GM19025 (cell line): ENCODE measurements around the gene PLEKHA7.
"Not testable (repeated sequence)": the region's sequence is repeated elsewhere in the genome, so short reads cannot be mapped to it uniquely, and the experiment has no call there.

Experiments
- ATAC-seq: cut with Tn5 transposase; IDR thresholded peaks from one replicate; pipeline ENCODE4 v1.9.1; 2021; ENCODE audit warnings: mild to moderate bottlenecking, low read depth, moderate library complexity; ENCODE audit not compliant: unreplicated experiment

PLEKHA7 gene

DNA sequence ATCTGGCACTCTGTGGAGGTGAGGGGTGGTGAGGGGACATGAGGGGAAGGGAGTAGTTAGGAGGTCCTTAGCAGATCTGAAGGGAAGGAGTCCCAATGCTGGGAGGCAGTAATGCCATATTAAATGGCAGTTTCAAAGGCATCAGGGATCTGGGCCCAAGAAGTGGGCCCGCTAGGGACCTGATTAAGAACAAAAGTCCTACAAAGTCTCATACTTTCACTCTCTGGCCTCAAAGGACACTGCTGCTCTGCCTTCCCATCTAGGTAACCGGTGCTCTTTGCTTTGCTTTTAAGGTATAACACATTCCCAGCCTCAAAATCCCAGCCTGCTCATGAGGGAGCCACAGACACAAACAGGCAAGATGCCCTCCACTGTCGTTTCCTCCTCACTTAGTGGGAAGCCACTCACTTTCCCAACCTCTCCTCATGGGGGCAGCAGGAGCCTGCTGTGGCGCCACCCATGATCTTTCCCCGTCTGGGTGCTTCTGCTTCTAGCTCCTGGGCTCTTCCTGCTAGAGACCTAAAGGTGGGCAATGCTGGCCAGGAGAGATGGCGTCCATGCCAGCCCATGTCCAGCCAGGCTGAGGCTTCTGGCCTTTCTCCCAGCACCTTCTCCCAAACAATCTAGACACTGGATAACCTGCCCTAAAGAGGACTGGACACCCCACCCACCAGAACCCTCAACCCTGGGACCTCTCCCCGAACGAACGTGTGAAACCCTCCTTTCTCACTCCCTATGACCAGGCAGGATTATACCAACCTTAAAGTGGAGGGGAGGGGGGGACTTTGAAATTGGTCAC lies 68.3 kb downstream of the PLEKHA7 start:
- peak; percentile 58 for ATAC-seq

- no peak for ATAC-seq
Observed at GRCh38 chr11:16942911-16943310, 71.3 kb downstream of the PLEKHA7 start.

GRCh38 chr11:16942342-16942741 lies 71.9 kb downstream of the PLEKHA7 start:
- no peak for ATAC-seq

DNA sequence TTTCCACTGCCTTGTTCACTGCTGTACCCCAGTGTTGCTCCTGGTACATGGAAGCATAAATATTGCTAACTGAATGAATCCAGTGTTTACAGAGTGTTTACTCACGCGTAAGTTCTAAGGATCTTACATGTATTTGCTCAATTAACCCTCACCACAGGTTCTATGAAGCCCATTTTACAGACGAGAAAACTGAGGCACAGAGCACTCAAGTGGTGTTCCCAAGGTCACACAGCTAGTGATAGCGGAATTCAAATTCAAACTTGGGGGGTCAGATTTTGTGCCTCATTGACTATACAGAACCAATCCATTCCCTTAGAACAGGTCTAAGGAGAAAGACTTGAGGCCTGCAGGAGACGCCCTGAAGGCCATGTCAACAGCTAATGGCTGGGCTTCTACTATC lies 72.3 kb downstream of the PLEKHA7 start:
- no peak for ATAC-seq

GRCh38 chr11:16938061-16938460 lies 76.2 kb downstream of the PLEKHA7 start:
- no peak for ATAC-seq

- no peak for ATAC-seq
Observed at GRCh38 chr11:16936643-16937042, 77.6 kb downstream of the PLEKHA7 start.

DNA sequence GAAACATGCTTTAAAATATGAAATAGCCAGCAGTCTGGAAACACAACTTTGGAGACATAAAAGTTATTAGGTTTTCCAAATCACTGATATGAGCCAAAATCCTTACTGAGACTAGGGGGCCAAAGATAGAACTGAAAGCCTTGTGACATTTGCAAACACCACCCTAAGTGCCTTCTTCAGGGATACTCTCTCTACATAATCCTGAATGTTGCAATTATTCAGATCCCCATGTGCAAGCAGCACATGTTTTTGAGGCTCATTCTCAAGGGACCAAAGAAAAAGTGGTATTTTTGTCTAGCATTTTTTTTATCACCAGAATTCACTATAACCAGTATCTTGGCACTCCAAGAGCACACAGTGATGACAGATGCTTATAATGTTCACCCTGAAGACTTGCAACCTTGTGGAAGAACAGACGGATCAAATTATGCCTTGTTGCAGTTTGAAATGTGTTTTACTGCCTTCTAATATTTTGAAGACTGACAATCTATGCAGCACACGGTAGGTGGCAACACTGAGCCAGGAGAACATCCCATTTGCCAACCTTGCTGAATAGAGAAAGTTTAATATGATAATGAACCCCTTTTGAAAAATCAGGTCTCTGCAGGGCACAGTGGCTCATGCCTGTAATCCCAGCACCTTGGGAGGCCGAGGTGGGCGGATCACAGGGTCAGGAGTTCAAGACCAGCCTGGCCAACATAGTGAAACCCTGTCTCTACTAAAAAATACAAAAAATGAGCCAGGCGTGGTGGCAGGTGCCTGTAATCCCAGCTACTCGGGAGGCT lies 78.5 kb downstream of the PLEKHA7 start:
- ATAC-seq = no peak

DNA sequence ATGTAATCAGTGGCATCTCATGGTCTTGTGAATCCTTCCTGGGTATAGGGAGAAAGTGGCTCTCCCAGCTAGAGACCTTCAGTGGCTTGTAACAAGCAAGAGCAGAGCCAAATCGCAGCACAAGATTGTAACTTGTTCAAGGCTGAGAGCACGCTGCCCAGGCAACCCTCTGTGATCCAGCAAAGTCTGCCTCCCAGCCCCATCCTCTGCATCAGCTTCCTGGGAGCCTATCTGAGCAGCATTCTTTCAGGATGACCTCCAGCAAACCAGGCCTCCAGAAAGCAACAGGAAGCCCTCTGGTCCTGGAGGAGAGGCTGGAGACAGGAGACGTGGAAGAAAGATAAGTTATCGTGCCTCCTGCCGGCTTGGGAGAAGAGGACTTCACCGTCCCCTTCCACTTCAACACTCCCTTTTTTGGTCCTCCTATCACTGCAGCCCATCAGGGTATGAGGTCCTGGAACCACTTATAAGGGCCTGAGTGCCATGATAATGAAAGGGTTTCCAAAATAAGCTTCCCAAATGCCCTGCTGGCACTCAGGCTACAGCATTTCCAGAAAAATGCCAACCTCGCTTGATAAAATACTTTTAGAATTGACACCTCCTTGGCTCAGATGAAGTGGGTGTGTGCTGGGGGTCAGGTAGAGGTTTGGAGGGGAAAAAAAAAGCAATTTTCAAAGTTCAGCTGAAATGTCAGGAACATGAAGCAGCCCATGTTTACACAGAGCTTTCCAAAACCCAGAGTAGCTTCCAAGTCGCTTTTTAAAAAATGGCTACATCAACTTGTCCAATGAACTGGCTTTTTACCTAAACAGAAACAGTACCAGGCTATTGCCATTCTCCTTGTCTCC lies 80.2 kb downstream of the PLEKHA7 start:
- no peak for ATAC-seq

GRCh38 chr11:16933291-16933690 lies 80.9 kb downstream of the PLEKHA7 start:
- no peak for ATAC-seq

DNA sequence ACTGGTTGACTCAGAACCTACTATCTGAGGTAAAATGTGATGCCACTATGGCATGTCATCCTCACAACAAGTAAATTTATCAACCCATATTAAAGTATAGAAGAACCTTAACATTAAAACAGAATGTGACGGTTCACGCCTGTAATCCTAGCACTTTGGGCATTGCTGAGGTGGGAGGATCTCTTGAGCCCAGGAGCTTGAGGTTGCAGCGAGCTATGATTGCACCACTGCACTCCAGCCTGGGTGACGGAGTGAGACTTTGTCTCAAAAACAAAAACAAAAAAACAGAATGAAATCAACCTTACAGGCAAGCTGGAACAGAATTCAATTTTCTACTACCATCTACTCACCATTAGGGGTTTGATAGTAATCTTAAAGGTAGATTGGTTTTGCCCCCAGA lies 86.2 kb downstream of the PLEKHA7 start:
- no peak for ATAC-seq

DNA sequence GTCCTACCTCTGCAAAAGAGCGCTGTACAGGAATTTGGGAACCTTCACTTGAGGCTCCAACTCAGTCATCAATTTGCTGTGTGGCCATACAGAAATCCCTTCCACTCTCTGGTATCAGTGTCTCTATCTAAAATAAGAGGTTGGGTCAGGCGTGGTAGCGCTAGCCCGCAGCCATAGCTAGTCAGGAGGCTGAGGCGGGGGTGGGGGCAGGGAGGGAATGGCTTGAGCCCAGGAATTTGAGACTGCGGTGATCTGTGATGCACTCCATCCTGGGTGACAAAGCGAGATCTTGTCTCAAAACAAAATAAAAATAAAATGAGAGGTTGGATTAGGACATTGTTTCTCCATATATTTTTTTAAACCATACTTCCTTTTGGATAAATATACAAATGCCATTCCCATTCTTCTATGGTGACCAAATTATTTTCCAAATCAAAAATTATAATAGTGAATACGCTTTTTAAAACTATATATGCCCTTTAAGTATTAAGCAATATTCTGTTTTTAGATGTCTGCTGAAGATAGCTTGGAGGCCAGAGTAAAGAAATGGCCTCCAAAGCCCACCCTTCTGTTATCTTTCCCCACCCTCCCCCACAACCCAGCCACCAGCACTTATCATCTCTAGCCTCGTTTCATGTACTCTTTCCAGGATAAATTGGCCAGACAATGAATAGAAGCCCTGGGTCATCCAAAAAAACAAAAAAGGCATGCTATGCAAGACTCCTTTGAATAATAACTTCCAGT lies 87.2 kb downstream of the PLEKHA7 start:
- no peak for ATAC-seq

DNA sequence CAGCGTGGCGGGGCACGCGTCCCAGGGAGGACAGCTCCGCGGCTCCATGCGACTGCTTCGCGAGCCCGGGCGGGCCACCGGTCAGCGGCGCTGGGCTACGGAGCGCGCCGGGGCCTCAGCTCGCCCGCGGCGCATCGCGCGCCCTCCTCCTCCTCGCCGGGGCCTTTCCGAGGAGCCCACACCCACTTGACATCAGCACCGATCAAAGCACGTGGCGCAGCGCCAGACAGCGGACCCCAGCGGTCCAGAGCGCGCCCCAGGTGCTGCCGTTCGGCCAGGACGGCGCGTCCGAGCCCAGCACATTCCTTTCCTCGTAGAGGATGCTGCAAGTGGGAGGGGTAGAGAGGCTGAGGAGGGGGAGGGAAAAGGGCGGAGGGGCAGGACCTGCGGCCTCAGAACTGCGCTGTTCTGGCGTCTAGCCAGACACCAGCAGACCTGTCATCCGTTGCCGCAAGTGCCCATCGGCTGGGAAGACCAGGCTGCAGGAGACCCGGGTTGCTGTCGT lies 88.6 kb downstream of the PLEKHA7 start:
- ATAC-seq = no peak

DNA sequence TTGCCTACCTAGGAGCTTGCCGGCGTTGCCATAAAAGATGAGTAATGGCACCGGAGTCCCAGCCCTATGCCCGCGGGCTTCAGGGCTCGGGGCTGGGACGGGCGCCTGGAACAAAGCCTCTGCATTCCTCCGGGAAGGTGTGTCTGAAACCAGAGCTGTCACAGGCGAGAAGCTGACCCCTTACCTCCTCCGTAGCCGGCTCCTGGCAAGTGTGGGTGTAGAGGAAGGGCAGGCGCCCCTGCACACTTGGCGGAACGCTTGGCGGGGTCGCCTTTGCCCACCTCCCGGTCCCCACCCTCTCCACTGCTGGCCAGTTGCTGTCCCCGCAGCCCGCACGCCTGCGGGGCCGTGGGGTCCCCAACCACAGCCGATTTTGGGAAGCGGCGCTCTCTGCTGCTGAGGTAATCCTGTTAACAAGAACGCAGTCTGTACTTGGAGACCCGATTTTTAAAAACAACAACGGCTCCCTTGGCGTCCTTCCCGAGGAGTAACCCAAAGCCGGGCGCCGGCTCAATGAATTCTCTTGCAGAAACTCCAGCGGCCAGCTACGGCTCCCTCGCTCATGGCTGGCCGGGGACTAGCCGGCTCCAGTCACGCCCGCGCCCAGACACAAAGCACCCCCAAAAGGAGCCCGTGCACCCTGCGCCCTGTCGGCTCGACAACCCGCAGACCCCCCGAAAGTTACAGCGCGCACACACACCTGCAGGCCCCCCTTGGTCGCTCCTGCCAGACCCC lies 89.2 kb downstream of the PLEKHA7 start:
- ATAC-seq = peak; percentile 39

DNA sequence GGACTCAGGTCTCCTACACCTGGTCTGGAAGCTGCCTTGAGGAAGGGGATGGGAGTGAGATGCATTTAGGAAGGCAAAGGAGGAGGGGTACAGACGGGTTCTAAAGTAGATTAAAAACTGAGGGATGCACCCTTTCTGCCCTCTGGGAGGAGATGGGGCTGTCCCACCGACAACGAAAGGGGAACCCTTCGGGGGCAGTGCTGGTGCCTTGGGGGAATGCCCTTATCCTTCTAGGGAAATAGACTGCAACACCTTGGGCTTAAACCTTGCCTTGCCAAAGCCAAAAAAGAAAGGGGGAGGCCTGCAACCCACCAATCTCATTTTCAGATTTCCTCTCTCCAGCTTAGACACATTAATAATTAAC lies 89.8 kb downstream of the PLEKHA7 start:
- ATAC-seq = peak; percentile 70

DNA sequence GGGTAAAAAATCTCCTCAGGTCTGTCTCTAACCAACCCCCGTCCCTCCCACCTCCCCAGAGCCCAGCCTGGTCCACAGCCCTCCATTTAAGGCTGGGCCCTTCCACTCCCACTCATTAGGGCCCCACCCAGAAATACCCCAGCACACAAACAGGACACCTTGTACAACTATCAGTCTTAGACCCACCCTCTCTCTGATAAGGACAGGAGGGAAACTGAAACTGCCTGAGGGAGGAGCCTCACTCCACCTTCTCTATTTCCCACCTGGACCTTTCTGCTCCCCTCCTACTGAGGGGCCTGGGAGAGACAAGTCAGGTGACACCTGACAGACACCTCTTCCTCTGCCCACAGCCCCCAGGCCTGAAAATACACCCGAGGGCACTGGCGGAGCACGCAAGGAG lies 90.2 kb downstream of the PLEKHA7 start:
- ATAC-seq = peak; percentile 26

- no peak for ATAC-seq
Observed at GRCh38 chr11:16921668-16922067, 92.5 kb downstream of the PLEKHA7 start.

DNA sequence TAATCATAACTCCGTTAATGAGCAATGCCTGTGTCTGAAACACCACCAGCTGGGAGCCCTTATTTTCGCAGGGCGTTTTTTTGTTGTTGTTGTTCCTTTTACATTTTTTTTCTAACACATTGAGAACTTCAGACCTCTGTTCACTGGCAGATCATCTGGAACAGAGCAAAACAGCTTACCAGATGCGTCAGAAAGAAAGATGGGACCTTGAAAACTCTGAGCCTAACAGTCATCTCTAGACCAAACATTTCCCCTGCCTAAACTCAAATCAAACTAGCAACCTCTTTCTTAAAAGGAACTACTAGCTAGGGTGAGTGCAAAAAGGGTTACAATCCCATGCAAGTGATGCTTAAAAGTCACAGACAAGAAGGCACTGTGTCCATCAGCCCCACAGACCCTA lies 93.2 kb downstream of the PLEKHA7 start:
- no peak for ATAC-seq

DNA sequence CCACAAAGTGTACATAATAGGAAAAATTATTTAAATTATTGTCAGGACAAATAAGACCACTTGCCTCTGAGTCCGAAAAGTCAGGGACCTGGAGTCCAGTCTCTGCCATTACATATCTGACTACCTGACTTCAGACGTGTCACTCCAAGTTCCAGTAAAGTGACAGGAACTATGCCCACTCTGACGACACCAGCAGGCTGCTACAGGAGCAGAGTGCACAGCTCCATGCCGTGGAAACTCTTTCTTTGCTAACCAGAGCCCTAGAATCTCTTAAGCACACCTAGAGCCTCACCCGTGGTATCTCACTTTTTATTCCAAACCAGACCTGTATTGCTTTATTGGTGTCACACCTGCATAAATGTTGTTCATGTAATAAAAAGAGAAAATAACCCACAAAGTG lies 93.7 kb downstream of the PLEKHA7 start:
- ATAC-seq = no peak

- not testable (repeated sequence) for ATAC-seq
Observed at GRCh38 chr11:16918543-16919182, 95.6 kb downstream of the PLEKHA7 start.
